Retina (tissue), 1 donor: ENCODE data around the gene RASA2.

Source experiments
- DNase-seq: peaks from one replicate; pipeline ENCODE4 v3.0.0-alpha.2; 2016

Gene RASA2

GRCh38 chr3:141648055-141648910 is 161.5 kb downstream of the RASA2 start:
- no peak for DNase-seq

GRCh38 chr3:141649871-141650270 is 163.0 kb downstream of the RASA2 start:
- DNase-seq: no peak

GRCh38 chr3:141650783-141651182 is 164.0 kb downstream of the RASA2 start:
- DNase-seq: no peak

- no peak for DNase-seq
Measured at GRCh38 chr3:141651409-141651808, 164.6 kb downstream of the RASA2 start.

GRCh38 chr3:141652349-141652748 is 165.5 kb downstream of the RASA2 start:
- DNase-seq: no peak

- no peak for DNase-seq
Measured at GRCh38 chr3:141653847-141654246, 167.0 kb downstream of the RASA2 start.

- no peak for DNase-seq
Measured at GRCh38 chr3:141655801-141656200, 169.0 kb downstream of the RASA2 start.

GRCh38 chr3:141656771-141657170 is 169.9 kb downstream of the RASA2 start:
- no peak for DNase-seq

- DNase-seq: no peak
Measured at GRCh38 chr3:141657516-141657915, 170.7 kb downstream of the RASA2 start.

GRCh38 chr3:141659821-141660613 is 173.2 kb downstream of the RASA2 start:
- peak; percentile 82 for DNase-seq

- DNase-seq: no peak
Measured at GRCh38 chr3:141660614-141660947, 173.8 kb downstream of the RASA2 start.

GRCh38 chr3:141661229-141662196 is 174.7 kb downstream of the RASA2 start:
- no peak for DNase-seq

- DNase-seq: no peak
Measured at GRCh38 chr3:141663993-141664392, 177.2 kb downstream of the RASA2 start.
